GM12891 (cell line): Measurements from ENCODE around the gene FRMD6.

Experiments
- POLR2AphosphoS5 ChIP-seq: IDR thresholded peaks from 2 replicates; pipeline ENCODE4 v1.6.1; 2011; ENCODE audit warnings: low read depth, low read length, control low read depth
- POU2F2 ChIP-seq: IDR thresholded peaks from 2 replicates; pipeline ENCODE4 v1.6.1; 2011; ENCODE audit warnings: low read depth, mild to moderate bottlenecking, control low read depth, low read length, moderate library complexity

DNA sequence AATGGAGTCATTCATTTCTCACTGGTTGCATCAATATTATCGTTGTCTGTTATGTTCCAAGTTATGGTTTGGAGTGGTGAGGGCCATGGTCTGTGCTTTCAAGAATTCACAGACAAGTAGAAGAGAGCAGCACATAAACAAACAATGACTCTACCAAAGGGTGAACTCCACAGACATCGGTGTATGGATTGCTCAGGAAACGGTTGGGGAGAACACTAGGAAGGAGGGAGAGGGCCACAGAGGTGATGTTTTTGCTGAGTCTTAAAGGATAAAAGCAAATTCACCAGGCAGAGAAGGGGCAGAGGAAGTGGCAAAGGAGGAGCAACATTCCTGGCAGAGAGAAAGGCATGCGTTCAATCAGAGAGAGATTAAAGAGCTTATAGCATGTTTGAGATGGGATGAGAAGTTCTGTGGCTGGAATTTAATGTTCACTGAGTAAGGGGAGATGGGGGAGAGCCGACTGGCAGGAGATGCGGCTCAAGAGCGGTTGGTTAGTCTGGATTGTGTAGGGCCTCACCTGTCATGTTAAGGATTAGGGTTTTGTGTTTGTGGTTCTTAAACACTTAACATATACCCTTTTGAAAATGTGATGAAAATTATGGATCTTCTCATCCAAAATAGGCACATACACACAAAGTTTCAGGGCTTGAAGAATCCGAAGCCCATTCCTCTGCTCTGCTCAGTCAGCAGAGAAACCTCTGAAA lies 42.3 kb upstream of the FRMD6 start:
- TF ChIP-seq POLR2AphosphoS5 (no peak), POU2F2 (no peak)
